Coronary artery (tissue), 2 donors: Measurements from ENCODE around the gene RECK.

Source experiments
- DNase-seq: peaks from one replicate; pipeline ENCODE4 v3.0.0-alpha.2; 2017; ENCODE audit warnings: low spot score
- H3K27ac ChIP-seq, 2 donors: fragments of 200-600 bp; sonication (generic); one replicate each; pipeline ENCODE4 v1.5.1; 2016 to 2019
- H3K4me3 ChIP-seq: fragments of 200-600 bp; sonication (generic); 2 replicates; pipeline ENCODE4 v1.5.1; 2016; ENCODE audit warnings: mild to moderate bottlenecking, moderate library complexity
- TF ChIP-seq, protein P1 (sequence below): fragments of 200-600 bp; sonication (generic); IDR thresholded peaks from one replicate; pipeline ENCODE4 v1.5.1; 2019; ENCODE audit warnings: antibody characterized with exemption

The RECK gene

DNA sequence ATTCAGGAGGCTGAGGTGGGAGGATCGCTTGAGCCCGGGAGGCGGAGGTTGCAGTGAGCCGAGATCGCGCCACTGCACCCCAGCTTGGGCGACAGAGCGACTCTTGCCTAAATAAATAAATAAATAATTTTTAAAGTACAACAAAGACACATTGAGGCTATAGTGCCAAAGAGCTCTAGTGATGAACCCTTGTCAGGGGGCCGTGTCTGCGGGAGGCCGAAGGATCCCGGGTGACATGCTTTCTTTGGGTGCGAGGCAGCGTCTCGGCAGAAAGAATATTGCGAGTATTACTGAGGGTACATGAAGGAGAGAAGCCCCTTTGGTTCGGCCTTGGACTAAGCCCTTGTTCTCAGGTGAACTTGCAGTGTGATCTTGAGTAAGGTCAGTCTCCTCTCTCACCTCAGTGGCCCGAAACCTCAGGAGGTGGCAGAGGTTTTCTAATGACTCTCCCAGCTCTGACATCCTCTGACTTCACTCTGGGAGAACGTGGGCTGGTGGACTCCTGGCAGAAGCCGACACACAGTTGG is 397 bp upstream of the RECK start:
- TF ChIP-seq, protein P1, sequence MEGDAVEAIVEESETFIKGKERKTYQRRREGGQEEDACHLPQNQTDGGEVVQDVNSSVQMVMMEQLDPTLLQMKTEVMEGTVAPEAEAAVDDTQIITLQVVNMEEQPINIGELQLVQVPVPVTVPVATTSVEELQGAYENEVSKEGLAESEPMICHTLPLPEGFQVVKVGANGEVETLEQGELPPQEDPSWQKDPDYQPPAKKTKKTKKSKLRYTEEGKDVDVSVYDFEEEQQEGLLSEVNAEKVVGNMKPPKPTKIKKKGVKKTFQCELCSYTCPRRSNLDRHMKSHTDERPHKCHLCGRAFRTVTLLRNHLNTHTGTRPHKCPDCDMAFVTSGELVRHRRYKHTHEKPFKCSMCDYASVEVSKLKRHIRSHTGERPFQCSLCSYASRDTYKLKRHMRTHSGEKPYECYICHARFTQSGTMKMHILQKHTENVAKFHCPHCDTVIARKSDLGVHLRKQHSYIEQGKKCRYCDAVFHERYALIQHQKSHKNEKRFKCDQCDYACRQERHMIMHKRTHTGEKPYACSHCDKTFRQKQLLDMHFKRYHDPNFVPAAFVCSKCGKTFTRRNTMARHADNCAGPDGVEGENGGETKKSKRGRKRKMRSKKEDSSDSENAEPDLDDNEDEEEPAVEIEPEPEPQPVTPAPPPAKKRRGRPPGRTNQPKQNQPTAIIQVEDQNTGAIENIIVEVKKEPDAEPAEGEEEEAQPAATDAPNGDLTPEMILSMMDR, result no peak
- no peak for DNase-seq
- Histone ChIP-seq H3K4me3 (peak overlapping the region; percentile 83), H3K27ac (peak overlapping the region; percentile 86 to 92)

DNA sequence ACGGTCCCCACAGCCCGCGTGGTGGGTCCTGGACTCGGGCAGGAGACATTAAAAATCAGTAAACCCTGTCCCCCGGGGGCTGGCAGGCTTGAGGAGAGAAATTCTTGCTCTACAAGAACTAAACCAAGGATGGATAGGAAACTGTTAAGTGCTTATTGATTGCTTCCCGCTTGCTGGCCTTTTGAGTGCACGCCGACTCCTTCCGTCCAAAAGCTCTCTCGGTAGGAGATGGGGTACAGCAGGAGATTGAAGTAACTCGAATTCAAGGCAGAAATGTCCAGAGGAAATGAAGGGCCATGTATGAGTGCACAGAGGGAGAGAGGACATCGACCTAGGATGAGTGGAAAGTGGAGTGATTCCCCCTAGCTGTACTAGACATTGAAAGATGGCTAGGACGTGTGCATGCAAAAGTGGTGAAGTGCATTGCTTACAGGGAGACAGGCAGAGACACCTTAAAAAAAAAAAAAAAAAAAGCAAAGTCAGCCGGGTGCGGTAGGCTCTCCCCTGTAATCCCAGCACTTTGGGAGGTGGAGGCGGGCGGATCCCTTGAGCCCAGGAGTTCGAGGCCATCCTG is 923 bp downstream of the RECK start:
- TF ChIP-seq, protein P1, result no peak
- DNase-seq, result no peak
- peak overlapping the region; percentile 83 for H3K4me3 ChIP-seq
- peak overlapping the region; percentile 86 to 92 for H3K27ac ChIP-seq

DNA sequence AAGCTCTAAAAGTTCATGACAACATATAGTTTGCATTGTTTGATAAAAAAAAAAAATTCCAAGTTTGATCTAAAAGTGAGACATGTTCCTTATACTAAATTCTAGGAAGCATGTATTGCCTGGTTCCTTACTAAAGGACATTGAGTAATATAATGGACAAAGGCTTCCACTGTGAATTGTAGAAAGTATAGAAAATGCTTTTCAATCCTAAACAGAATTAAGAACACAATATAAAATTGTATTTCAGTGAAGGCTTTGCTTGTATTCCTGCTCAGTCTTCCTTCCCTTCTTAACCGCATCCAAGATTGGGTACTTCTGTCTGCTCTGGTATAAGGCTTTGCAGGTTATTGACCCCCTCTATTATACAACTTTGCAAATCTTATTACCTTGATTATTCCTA is 2.4 kb downstream of the RECK start:
- Histone ChIP-seq H3K4me3 (no peak overlapping the region), H3K27ac (no peak overlapping the region)
- TF ChIP-seq, protein P1, result no peak
- DNase-seq, result no peak

DNA sequence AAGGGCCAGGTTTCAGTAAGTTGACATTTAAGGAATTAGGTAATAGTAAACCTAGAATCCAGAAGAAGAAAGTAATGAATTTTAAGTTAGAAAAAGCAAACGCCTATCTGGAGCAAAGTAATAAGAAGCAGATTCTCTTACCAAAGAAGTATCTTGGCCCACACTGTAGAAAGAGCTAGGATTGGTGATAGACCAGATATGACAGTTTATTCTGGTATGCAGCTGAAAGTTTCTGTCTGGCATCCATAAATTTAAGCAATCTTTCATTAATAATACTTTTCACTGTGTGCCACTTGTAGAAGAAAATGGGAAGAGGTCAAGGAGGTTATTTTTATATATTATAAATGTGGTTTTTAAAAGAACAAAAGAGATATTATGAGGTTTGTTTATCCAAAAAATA is 3.0 kb downstream of the RECK start:
- no peak overlapping the region for H3K27ac ChIP-seq
- TF ChIP-seq, protein P1, result no peak

DNA sequence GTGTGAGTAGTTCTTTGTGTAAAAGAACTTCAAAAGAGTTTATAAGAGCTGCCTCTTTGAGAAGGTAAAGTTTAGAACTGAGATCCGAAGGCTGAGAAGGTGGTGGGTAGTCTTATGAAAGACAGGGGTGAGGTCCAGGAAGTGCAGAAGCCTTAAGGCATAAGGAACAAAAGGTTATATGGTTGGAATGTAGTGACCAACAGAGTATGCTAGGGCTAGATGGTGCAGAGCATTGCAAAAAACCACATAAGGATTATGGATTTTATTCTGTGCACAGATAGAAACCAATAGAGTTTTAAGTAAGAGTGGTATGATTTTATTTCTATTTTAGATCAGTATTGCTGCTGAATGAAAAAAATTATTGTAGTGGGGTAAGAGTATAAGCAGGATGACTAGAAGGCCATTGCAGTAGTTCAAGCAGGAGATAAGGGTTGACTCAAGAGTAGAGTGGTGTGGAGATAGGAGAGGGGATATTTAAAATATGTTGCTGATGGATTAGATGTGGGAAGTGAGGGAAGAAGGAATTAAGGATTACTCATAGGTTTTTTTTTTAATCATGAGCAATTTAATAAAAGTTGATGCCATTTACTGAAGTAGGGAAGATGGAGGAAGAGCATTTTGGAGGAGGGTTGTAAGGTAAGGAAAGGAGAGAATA is 3.7 kb downstream of the RECK start:
- no peak for DNase-seq
- Histone ChIP-seq H3K27ac (no peak overlapping the region), H3K4me3 (no peak overlapping the region)
- TF ChIP-seq, protein P1, result no peak

More for the DNA sequence above, 3.0 kb downstream of the RECK start:
- no peak overlapping the region for H3K4me3 ChIP-seq
- no peak for DNase-seq

DNA sequence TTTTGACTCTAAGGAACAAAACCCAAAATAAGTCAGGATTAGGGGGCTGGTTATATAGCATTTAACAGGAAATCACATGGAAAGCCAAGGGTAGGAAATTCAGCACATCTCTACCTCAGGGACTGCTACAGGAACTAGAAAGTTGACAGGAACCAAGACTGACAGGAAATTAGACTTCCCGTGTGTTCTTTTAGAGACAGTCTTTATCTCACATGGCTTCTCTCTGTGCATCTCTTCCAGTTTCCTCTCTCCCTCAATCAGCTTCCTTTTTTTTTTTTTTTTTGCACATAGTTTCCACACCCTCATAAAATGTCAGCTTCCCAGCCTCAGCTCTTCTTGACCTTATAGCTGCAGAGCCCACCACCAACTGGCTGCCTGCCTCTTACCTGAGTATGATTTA is 4.8 kb downstream of the RECK start:
- no peak for DNase-seq
- TF ChIP-seq, protein P1, result no peak
- H3K4me3 ChIP-seq, result no peak overlapping the region
- H3K27ac ChIP-seq, result peak overlapping the region in 1 of 2 donors; percentile 23

DNA sequence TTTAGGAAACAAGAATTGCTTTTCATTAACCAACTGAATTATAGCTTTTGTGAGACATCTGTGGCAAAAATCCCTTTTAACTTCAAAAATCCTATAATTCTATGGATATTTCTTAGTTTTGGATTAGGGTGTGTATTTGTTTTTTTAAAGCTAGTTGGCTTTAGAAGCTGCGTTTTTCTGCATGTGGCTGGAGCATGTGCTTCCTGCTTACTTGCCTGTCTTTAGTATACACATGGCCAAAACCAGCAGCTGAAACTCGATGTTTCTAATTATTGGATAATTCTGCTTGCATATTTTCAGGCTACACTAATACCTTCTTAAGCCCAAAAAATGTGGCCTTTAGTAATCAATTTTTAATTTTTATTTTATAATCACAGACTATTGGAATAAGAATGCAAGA is 8.9 kb downstream of the RECK start:
- no peak overlapping the region for H3K27ac ChIP-seq
- no peak overlapping the region for H3K4me3 ChIP-seq
- DNase-seq, result no peak
- TF ChIP-seq, protein P1, result no peak
